CD14-positive monocyte (primary cell): ENCODE data around the gene CASP10. TPM values are rescaled to one million over a fixed set of nuclear protein-coding genes. Genes with fewer than 3 reads are reported as not detected.

Experiments
- DNase-seq, 3 donors: peaks; one replicate each; pipeline ENCODE4 v3.0.0-alpha.2; 2011 to 2022
- H2AFZ ChIP-seq: 2 replicates; pipeline ENCODE4 v1.6.0; 2012; ENCODE audit warnings: mild to moderate bottlenecking, low read depth, low read length, inconsistent platforms; ENCODE audit not compliant: insufficient read depth, poor library complexity, severe bottlenecking
- H3K27ac ChIP-seq, 2 donors: 1 replicate in 1 of 2; 2 replicates in 1 of 2; pipeline ENCODE4 v1.5.1; 2012 to 2013; ENCODE audit warnings: low read length in 2 of 2, control low read depth in 1 of 2, inconsistent platforms in 1 of 2, low read depth in 1 of 2, mild to moderate bottlenecking in 1 of 2
- H3K27me3 ChIP-seq, 2 donors: one replicate each; pipeline versions ENCODE4 v1.6.0 to v1.6.1; 2011 to 2013; ENCODE audit warnings: low read length in 2 of 2; ENCODE audit not compliant: control insufficient read depth in 2 of 2, insufficient read depth in 2 of 2
- H3K36me3 ChIP-seq, 2 donors: replicated peaks in 1 of 2; 1 replicate in 1 of 2; 2 replicates in 1 of 2; pipeline versions ENCODE4 v1.5.1 to v1.6.1; 2012 to 2013; ENCODE audit warnings: low read length in 2 of 2, control low read depth in 1 of 2, inconsistent platforms in 1 of 2, mild to moderate bottlenecking in 1 of 2; ENCODE audit not compliant: insufficient read depth in 2 of 2, control insufficient read depth in 1 of 2
- H3K4me1 ChIP-seq, 2 donors: 1 replicate in 1 of 2; 2 replicates in 1 of 2; pipeline versions ENCODE4 v1.5.1 to v1.6.1; 2012 to 2013; ENCODE audit warnings: low read length in 2 of 2, control low read depth in 1 of 2, inconsistent platforms in 1 of 2, mild to moderate bottlenecking in 1 of 2, moderate library complexity in 1 of 2; ENCODE audit not compliant: insufficient read depth in 2 of 2, control insufficient read depth in 1 of 2
- H3K4me2 ChIP-seq: replicated peaks from 2 replicates; pipeline ENCODE3; 2012; ENCODE audit warnings: low read length, moderate library complexity, mild to moderate bottlenecking; ENCODE audit not compliant: poor library complexity, severe bottlenecking; ENCODE audit errors: extremely low read depth
- H3K4me3 ChIP-seq, 3 experiments: fragments of 200-600 bp in 1 of 3; sonication (generic) in 1 of 3; replicated peaks in 1 of 3; 1 replicate in 2 of 3; 2 replicates in 1 of 3; pipeline ENCODE4 v1.5.1; 2011 to 2013; ENCODE audit warnings: low read length in 3 of 3, mild to moderate bottlenecking in 3 of 3, control low read depth in 2 of 3, low read depth in 2 of 3, inconsistent platforms in 1 of 3, moderate library complexity in 1 of 3
- H3K79me2 ChIP-seq: 2 replicates; pipeline ENCODE4 v1.6.0; 2012; ENCODE audit warnings: mild to moderate bottlenecking, control low read depth, inconsistent platforms, low read length, moderate library complexity; ENCODE audit not compliant: insufficient read depth
- H3K9ac ChIP-seq: 2 replicates; pipeline ENCODE4 v1.6.0; 2017; ENCODE audit warnings: low read length, mild to moderate bottlenecking; ENCODE audit not compliant: insufficient read depth, poor library complexity, severe bottlenecking
- H3K9me3 ChIP-seq, 2 donors: replicated peaks in 1 of 2; 1 replicate in 1 of 2; 2 replicates in 1 of 2; pipeline versions ENCODE4 v1.5.1 to v1.6.1; 2012 to 2013; ENCODE audit warnings: low read length in 2 of 2, control low read depth in 1 of 2; ENCODE audit not compliant: control insufficient read depth in 1 of 2, insufficient read depth in 1 of 2
- H4K20me1 ChIP-seq: 2 replicates; pipeline ENCODE4 v1.6.0; 2012; ENCODE audit warnings: mild to moderate bottlenecking, low read length, control low read depth, moderate library complexity; ENCODE audit not compliant: insufficient read depth
- H3K27ac Mint-ChIP-seq, 7 donors: one replicate each; pipeline ENCODE4 v1.8.0; 2020; ENCODE audit warnings: mild to moderate bottlenecking in 7 of 7, mixed read lengths in 7 of 7, moderate library complexity in 6 of 7, inconsistent platforms in 2 of 7
- H3K27me3 Mint-ChIP-seq, 3 donors: one replicate each; pipeline ENCODE4 v1.8.0; 2021 to 2022; ENCODE audit warnings: low read depth in 3 of 3, mild to moderate bottlenecking in 3 of 3, mixed read lengths in 3 of 3, moderate library complexity in 3 of 3, inconsistent platforms in 1 of 3
- H3K36me3 Mint-ChIP-seq, 2 donors: one replicate each; pipeline ENCODE4 v1.8.0; 2020; ENCODE audit warnings: mixed read lengths in 2 of 2, inconsistent platforms in 1 of 2, mild to moderate bottlenecking in 1 of 2
- H3K4me1 Mint-ChIP-seq: one replicate; pipeline ENCODE4 v1.8.0; 2020; ENCODE audit warnings: mild to moderate bottlenecking, mixed read lengths
- H3K4me3 Mint-ChIP-seq, 2 donors: one replicate each; pipeline ENCODE4 v1.8.0; 2020; ENCODE audit warnings: mild to moderate bottlenecking in 2 of 2, mixed read lengths in 2 of 2, moderate library complexity in 1 of 2
- H3K9me3 Mint-ChIP-seq, 7 donors: one replicate each; pipeline ENCODE4 v1.8.0; 2020 to 2022; ENCODE audit warnings: mixed read lengths in 7 of 7, mild to moderate bottlenecking in 6 of 7, moderate library complexity in 6 of 7, inconsistent platforms in 2 of 7
- WGBS: methylation state at CpG from one replicate; pipeline ENCODE4 v1.1.5; 2013; ENCODE audit warnings: missing lambda C conversion rate; ENCODE audit not compliant: insufficient coverage; 5-methylcytosine and 5-hydroxymethylcytosine counted together
- intact Hi-C, 2 donors: fragments of 100-400 bp; cut with micrococcal nuclease; formaldehyde crosslinking; loops; one replicate each; pipeline versions ENCODE4 v1.15.0 to v1.15.1; 2023
- polyA plus RNA-seq, 3 donors: library from polyadenylated mRNA; depleted of rRNA in 1 of 3; unstranded in 2 of 3; stranded (reverse) in 1 of 3; fragments of 300-500 nt in 2 of 3; fragments of >200 nt in 1 of 3; fragmentation: Illumina TruSeq in 2 of 3; gene quantifications; 1 replicate in 2 of 3; 2 replicates in 1 of 3; pipeline ENCODE4 v1.2.3, GENCODE V29; 2012 to 2021
- TF ChIP-seq, protein P1 (sequence below): fragments of 200-600 bp; IDR thresholded peaks from one replicate; pipeline ENCODE4 v1.8.0; 2022; ENCODE audit warnings: antibody characterized with exemption, mild to moderate bottlenecking

CASP10 gene
- polyA plus RNA-seq, 3 donors = 17.7 to 23.3 (median 18.9) TPM

DNA sequence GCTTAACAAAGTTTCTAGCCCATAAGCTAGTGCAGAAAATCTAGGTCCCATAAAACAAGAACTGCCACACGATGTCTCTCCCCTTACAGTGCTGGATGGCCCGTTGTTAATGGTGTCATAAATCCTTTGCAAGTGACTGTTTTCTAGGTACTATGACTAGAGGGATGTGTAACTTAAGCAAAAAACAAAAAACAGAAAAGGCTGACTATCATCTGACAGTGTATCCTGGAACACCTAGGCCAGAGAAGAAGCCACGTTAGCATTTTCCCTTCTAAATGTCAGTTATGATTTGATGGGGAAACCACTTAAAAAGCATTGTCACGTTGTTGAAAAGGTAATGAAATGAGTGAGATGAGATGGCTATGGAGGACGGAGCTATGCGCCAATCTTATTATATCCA, 79.8 kb downstream of the CASP10 start:
- H3K27ac Mint-ChIP-seq = peak overlapping the region; percentile 10 to 85 (median 66)
- Histone ChIP-seq H3K4me1 (peaks cover 49 to 69% of the 10 kb centered on the region in 2 donors), H3K36me3 (peaks cover 14 to 25% of the 10 kb centered on the region in 2 donors), H3K4me3 (peak overlapping the region in 2 of 3 experiments; percentile 11 to 87), H4K20me1 (peaks cover 53% of the 10 kb centered on the region), H3K9ac (no peak overlapping the region), H2AFZ (no peak overlapping the region), H3K27ac (peak overlapping the region in 1 of 2 donors; percentile 75), H3K9me3 (no peaks in the 10 kb centered on the region), H3K4me2 (peak overlapping the region; percentile 96), H3K27me3 (no peaks in the 10 kb centered on the region), H3K79me2 (peaks cover 94% of the 10 kb centered on the region)
- TF ChIP-seq, protein P1, sequence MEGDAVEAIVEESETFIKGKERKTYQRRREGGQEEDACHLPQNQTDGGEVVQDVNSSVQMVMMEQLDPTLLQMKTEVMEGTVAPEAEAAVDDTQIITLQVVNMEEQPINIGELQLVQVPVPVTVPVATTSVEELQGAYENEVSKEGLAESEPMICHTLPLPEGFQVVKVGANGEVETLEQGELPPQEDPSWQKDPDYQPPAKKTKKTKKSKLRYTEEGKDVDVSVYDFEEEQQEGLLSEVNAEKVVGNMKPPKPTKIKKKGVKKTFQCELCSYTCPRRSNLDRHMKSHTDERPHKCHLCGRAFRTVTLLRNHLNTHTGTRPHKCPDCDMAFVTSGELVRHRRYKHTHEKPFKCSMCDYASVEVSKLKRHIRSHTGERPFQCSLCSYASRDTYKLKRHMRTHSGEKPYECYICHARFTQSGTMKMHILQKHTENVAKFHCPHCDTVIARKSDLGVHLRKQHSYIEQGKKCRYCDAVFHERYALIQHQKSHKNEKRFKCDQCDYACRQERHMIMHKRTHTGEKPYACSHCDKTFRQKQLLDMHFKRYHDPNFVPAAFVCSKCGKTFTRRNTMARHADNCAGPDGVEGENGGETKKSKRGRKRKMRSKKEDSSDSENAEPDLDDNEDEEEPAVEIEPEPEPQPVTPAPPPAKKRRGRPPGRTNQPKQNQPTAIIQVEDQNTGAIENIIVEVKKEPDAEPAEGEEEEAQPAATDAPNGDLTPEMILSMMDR = no peak
- peaks cover 21 to 30% of the 10 kb centered on the region in 2 donors for H3K36me3 Mint-ChIP-seq
- H3K27me3 Mint-ChIP-seq = peaks cover 0 to 1% (median 0%) of the 10 kb centered on the region in 3 donors
- no CpG with 5 or more reads among the region's 6 CpGs for WGBS
- peaks cover 0 to 2% (median 0%) of the 10 kb centered on the region in 7 donors for H3K9me3 Mint-ChIP-seq
- H3K4me3 Mint-ChIP-seq = peak overlapping the region; percentile 42 to 75
- H3K4me1 Mint-ChIP-seq = peaks cover 73% of the 10 kb centered on the region
- DNase-seq = no peak
- intact Hi-C loops = no loop called here

DNA sequence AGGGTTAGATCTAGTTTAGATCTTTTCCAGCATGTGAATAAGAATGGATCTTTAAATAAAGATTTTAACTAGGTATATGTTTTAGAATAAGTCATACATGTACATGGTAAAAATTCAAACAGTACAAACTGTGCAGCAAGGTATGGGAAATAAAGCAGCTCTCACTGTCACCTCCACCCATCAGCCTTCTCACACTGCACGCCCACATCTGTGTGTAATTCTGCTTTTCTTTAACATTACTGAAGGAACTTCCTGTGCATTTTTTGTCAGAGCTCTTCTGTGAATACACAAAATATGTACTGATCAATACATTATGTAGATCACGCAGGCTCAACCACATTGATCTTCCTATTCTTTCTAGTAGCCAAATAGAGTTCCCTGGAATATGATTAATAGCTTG, 80.8 kb downstream of the CASP10 start:
- H3K27ac Mint-ChIP-seq = peak overlapping the region in 3 of 7 donors; percentile 46 to 56 (median 48)
- H3K27me3 Mint-ChIP-seq = peaks cover 0 to 1% (median 0%) of the 10 kb centered on the region in 3 donors
- H3K4me1 ChIP-seq = peaks cover 45 to 58% of the 10 kb centered on the region in 2 donors
- peaks cover 100% of the 10 kb centered on the region for H3K79me2 ChIP-seq
- H3K9me3 ChIP-seq = no peaks in the 10 kb centered on the region
- intact Hi-C loops = no loop called here
- peaks cover 0 to 2% (median 0%) of the 10 kb centered on the region in 7 donors for H3K9me3 Mint-ChIP-seq
- H3K27ac ChIP-seq = peak overlapping the region in 1 of 2 donors; percentile 75
- TF ChIP-seq, protein P1 = no peak
- no peaks in the 10 kb centered on the region for H3K27me3 ChIP-seq
- H2AFZ ChIP-seq = no peak overlapping the region
- H3K4me2 ChIP-seq = peak overlapping the region; percentile 96
- peaks cover 69% of the 10 kb centered on the region for H3K4me1 Mint-ChIP-seq
- no peak overlapping the region for H3K9ac ChIP-seq
- H3K4me3 ChIP-seq = peak overlapping the region in 1 of 3 experiments; percentile 87
- peaks cover 27 to 40% of the 10 kb centered on the region in 2 donors for H3K36me3 Mint-ChIP-seq
- H4K20me1 ChIP-seq = peaks cover 64% of the 10 kb centered on the region
- H3K36me3 ChIP-seq = peaks cover 21 to 35% of the 10 kb centered on the region in 2 donors
- peak overlapping the region; percentile 20 to 67 for H3K4me3 Mint-ChIP-seq
- 0% methylated on average over 1 of the region's 2 CpGs for WGBS
- no peak for DNase-seq
